ENCODE measurements around the gene HOXA5.

Gene HOXA5

DNA sequence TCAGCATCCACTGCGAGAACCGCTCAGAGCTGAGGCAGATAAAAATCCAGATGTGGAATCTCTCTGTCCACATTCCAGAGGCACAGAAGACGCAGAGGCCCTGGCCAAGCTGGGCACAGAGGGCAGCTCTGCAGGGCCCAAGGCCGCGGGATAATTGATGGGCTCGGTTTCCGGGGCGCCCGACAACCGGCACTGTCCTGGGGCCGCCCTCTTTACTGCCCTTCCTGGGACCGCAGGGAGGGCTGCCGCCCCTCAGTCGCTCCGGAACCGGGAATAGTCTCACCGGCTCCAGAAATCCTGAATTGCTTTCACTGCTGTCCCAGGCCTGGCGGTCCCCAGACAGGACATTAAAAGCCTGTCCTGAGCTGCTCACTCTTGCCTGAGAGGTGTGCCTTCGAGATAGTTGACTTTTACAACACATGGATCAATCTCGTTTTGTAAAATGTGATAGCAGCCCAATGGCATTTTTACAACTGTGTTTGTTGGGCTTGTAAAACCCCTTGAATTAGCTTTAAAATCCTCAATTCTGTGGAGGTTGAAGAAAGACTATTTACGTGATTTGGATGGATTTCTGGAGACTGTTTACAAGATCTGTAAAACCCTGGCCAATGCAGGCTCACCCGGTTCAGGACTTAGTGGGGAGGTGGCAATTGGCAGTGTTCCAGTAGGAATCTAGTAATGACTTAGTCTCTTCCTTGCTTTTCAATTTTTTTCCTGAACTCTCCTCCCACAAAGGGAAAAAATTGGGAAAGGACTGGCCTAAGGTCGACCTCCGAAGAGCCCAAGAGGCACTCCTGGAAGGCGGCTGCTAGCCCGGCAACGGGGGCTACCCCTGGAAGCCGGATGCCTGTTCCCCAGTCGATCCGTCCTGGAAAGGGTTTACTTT lies 5.5 kb upstream of the HOXA5 start:
- DNase-seq (ENCODE audit: low read depth, low spot score) = peak; percentile 28

DNA sequence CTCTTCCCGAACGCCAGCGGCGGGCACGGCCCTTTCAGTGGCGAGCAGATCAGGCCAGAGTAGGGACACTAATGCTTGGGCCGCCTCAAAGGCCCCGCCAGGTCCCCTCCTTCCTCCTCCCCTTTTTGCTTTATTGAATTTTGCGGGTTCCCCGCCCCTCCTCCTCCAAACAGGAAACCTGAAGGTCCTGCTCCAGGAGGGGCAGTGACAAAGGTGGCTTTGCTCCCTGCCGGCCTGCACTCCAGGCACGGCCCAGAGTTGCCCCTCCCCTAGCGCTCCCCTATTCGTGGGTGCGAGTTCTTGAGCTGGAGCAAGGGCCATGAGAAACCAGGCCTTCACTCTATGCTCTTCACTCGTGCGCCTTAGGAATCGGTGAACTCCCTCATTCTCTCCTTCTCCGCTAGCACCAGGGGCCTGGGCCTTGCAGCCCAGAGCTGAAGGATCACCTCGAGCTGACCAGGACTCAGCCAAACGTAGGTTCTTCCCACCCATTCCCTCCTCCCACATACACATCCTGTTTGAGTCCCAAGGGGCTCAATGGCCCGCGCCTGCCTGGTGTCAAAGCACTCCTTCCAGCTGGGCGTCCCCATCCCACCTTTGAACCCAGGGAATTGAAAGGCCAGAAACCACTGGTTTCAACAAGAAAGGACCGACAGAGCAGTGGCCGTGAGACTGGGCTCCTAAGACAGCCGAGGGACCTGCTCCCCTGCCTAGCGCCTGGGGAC lies 4.7 kb upstream of the HOXA5 start:
- peak; percentile 51 for DNase-seq (ENCODE audit: low read depth, low spot score)

DNA sequence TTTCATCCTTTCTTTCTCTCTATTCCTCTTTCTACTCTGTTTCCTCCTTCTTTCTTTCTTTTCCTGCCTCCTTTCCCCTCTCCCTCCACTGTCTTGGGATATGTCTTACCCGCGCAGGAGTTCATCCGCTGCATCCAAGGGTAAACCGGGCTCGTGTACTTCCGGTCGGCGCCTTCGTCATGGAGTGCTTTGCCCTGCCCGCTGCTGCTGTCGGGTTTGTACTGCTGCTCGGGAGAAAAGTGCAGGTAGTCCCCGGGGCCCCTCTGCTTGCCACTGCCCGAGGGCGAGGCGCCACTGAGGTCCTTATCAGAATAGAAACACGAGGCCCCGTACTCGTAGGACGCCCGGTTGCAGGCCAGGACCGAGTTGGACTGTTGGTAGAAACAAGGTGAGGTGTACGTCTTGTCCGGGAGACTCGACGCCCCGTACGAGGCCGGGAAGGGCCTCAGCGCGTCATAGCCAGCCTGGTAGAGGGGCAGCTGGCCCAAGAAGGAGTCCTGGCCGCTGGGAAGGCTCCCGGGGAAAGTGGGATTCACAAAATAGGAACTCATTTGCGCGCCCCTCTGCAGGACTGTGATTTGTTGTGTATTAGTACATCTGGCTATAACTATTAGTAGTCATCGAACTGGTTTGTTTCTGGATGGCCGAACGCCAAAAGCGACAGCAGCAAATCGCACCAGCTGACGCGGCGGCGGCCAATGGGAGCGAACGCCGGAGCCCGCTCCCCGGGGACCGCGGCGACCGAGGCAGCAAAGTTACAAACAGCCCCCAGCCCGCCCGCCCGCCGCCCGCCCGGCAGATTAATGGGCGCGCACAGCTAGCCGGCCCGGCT lies 3.9 kb upstream of the HOXA5 start, which contains the start of gene HOXA6:
Gene HOXA6 (minus strand): TSS at position 576 of the 832 bp plus-strand sequence. CDS start 25 bp downstream, at position 551.
- DNase-seq (ENCODE audit: low read depth, low spot score) = peak; percentile 58

DNA sequence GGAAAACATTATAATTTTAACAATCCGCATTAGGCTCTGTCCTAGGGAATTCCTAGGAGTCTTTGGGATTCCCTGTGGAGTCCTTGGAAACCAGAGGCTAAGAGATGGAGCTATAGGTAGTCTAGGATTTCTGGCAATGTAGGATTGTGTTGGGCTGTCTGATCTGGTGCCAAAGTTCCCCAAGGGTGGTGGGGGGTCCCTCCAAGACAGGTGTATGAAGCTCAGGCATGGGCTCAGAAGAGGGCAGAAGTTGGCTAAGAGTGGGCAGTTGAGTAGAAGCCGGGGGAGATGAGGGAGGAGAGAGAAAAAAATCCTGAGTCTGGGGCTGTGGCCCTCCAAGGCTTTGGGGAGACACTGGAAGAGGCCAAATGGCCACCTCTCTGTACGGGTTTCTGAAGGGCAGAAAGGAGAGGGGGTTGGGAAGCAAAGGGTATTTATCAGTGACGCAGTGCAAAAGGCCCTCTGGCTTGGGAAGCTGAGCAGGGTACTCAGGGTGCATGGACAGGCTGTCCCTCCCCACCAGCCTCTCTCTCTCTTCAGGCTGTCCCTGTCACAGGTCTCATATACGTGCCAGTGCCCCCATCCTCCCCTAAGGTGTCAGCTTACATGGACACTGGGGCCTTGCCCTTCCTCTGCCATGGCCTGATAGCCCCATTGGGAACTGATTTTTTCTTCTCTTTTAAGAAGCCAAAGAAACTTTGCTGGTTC lies 3.2 kb upstream of the HOXA5 start:
- no peak for DNase-seq (ENCODE audit: low read depth, low spot score)

DNA sequence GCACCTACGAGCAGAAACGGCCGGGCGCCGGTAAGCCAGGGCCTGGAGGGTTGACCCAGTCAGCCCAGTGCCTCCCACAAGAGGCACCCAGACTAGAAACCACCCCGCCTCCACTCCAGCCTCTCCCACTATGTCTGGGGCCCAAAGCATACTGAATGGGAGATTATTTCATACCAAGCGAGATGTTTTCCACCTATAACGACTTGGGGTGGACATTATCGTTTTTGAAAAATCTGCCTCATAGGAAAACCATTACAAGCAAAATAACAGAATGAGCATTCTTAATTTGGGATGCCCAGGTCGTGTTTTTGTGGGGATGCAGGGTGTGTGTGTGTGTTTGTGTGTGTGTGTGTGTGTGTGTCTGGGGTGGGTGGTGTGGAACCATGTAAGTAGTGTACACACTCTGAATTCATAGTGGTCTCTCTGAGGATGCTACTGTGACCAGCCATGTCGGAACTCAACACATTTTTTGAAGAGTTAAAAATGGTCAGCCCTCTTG lies 2.5 kb upstream of the HOXA5 start:
- no peak for DNase-seq (ENCODE audit: low read depth, low spot score)

DNA sequence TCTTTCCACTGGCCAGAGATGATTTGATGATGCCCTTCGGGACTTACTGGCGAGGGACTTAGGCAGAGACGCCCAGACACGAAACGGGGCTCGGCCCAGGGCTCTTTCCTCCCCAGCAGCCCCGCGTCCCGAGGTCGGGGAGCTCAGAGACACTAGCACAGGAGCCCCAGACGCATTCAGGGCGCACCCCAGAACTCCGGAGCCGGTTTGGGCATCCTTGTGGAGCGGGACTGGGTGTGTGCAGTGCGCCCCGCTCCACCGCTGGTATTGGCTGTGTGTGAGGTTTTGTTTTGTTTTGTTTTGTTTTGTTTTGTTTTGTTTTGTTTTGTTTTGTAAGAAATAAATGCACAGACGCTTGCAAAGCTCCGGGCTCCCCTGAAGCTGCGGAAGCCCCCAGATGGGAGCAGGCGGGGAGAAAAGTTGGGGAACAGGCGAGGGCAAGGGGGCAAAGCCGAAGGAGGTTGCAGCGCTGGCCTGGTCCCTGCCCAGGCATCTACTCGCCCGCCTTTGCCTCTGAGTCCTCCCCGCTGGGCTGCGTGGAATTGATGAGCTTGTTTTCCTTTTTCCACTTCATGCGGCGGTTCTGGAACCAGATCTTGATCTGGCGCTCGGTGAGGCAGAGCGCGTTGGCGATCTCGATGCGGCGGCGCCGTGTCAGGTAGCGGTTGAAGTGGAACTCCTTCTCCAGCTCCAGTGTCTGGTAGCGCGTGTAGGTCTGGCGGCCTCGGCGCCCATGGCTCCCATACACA lies 1.9 kb upstream of the HOXA5 start:
- DNase-seq (ENCODE audit: low read depth, low spot score) = peak; percentile 43

DNA sequence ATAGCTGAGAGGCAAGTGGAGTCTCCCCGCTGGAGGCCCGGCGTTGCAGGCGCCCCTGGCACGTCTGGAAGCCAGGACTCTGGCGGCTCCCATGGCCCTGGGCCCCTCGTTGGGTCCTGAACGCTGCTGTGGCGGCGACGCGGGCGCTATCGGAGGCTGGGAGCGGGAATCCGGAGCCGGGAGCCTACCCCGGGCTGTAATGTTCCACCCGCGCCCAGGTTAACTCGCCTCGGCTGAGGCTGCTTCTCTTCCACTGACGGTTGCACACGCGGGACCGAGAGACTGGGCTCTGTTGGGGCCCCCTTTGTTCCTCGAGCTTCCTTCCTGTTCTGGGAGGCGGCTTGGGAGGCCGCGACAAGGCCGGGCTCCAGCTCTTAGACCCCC lies 1.3 kb upstream of the HOXA5 start:
- DNase-seq (ENCODE audit: low read depth, low spot score) = peak; percentile 45

DNA sequence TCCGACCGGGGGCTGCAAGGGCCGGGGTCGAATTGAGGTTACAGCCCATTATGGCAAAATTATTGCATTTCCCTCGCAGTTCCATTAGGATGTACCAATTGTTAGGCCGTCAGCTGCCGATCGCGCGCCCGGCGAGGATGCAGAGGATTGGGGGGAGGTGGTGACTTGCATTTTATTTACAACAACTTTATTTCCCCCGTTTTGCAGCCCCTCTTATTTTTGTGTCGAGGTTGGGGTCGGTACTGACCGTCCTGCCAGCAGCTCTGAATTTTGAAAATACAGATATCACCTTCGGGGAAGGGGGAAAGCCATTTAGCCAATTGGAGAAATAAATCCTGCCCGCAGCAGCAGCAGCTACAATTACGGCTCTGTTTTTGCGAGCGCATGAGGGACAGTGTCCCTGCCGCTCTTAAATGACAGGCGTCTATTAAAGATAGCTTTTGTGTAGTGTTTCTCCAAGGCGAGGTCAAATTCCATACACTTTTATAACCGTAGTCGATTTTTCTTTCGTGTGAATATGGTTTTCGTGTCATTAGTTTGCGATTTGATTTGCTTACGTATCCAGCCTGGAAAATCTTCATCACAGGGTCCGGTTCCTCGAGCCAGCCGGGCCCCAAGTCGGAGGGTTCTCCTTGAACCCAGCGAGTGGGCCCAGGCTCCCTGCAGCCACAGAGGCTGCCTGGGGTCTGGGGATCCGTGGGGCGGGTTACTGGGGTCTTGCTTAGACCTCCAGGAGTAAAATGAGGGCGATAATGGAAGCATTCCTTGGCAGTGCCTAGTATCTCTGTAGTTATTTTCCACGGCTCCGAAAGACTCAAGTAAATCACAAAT lies 684 bp upstream of the HOXA5 start:
- DNase-seq (ENCODE audit: low read depth, low spot score) = peak; percentile 24

DNA sequence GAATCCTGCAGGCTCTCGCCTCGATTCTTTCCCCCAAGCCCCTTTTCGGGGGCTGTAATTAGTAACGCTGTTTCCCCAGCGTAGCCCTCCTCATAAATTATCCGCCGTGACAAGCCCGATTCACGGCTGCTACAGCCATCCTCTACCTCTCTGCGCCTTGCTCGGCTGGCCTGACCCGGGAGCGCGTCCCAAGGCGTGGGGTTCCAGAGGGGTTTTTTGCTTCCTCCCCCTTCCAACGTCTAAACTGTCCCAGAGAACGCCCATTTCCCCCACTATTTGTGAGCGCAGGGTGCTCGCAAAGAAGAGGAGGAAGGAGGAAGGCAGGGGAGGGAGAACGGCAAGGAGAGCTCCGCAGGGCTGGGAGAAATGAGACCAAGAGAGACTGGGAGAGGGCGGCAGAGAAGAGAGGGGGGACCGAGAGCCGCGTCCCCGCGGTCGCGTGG lies 880 bp downstream of the HOXA5 start:
- DNase-seq (ENCODE audit: low read depth, low spot score) = no peak

DNA sequence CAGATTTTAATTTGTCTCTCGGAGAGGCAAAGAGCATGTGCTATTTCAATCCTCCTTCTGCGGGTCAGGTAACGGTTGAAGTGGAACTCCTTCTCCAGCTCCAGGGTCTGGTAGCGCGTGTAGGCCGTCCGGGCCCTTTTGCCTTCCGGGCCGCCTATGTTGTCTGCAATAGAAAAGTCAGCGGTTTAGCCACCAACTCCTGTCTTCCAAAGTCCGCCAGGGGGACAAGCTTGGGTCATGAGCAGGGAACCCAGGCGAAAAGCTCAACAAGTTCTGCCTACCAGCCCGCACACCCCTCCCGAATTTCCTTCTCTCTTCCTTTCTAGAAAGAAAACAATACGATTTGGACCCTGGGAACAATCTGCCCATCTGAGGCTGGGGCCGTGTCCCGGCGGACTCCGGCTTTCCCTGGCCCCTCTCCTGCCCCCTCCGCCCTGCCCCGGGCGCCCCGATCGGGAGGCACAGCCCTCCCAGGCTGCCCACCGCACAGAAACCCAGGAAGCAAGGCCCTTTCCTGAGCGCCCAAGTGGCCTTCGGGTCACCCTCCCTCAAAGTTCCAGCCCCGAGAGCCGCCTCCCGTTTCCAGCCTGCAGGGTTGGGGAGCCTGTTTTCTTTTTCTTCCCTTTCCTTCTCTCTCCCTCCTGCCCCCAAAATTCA lies 1.4 kb downstream of the HOXA5 start:
- peak; percentile 83 for DNase-seq (ENCODE audit: low read depth, low spot score)

DNA sequence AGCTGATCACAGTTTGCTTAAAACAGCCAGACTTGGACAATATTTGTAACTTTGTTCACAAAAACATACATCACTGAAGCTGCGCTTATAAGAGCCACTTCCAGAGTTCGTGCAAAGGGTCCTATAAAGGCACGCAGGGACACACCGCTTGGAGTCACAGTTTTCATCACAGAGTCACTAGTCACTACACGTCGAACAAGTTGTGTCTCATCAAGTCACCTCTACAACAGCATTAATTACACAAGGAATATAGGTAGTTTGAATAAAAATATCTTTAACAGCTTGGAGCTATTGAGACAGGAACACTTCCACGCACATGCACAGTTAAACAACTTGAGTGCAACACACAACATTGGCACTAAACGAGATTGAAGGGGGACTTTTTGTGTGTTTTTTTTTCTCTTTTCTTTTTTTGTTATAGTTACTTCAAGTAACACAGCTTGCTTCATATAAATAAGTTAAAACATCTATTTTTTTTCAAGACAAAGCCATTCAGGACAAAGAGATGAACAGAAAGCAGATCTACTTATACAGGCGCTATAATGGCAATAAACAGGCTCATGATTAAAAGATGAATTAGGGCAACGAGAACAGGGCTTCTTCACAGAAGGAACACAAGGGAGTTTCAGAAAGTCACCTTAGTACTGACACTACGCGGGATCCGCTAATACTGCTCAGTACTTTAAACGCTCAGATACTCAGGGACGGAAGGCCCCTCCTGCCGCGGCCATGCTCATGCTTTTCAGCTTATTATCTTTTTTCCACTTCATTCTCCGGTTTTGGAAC lies 2.2 kb downstream of the HOXA5 start:
- no peak for DNase-seq (ENCODE audit: low read depth, low spot score)

DNA sequence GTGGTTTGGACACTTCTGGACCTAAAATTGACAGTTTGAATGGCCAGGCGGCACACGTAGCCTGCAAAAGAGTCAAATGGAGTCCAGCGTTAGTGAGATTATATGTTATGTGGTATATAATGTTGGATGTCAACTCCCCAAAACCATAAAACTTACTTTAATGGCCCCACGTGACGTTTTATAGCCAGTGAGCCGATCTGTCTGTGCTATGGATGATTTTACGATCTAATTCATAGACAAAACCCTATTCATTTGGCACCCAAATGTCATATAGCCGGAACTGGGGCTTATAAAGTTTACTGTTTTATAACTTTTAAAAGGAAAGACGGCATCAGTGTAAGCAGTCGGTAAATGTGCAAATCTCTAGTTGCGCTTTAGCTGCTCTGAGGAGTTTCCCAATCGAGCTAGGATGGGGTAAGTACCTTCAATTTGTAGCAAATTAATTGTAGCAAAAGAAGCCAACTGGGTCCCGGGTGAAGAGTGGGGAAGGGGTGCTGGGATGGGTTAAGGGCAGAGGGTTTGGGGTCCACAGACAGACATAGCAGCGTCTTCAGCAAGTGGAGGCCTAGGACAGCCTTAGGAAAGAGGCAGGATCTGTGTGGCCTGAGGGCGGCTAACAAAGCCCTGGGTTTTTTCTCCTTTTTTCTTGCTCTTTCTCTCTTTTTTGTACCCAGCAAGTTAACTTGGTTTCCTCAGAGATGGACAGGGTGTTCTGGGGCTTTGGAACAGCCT lies 3.2 kb downstream of the HOXA5 start:
- DNase-seq (ENCODE audit: low read depth, low spot score) = no peak

DNA sequence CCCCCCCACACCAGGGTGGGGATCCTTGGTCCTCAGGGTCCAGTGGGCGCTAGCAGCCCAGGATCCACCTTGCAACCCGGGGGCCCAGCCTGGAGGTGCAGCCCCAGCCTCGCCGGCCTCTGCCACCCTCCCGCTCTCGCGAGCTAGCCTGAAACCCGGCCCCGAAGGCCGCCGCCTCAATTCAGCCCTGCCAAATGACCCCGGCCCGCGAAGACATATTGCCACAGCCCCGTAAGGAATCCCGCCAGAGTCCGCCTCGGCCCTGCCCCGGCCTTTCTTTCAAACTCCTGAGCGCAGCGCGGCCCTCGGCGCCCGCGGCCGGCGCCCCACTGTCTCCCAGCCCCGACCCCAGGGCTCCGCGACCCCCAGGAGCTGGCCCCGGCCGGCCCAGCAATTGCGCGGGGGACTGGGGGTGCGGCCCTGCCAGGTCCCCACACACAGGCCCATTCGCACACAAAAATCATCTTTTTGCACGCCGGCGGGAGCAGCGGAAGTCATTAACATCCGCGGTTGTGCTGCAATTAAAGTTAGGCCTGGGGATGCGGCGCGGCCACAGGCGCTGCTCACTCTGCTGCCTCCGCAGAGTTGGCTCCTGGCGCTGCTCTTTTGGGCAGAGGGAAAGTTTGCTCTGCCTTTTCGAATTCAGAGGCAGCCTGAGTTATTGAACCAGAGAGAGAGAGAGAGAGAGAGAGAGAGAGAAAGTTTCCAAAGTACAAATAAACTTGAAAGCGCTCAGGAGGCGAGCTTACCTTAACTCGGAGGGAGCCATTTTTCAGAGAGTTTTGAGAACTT lies 4.0 kb downstream of the HOXA5 start:
- peak; percentile 68 for DNase-seq (ENCODE audit: low read depth, low spot score)

DNA sequence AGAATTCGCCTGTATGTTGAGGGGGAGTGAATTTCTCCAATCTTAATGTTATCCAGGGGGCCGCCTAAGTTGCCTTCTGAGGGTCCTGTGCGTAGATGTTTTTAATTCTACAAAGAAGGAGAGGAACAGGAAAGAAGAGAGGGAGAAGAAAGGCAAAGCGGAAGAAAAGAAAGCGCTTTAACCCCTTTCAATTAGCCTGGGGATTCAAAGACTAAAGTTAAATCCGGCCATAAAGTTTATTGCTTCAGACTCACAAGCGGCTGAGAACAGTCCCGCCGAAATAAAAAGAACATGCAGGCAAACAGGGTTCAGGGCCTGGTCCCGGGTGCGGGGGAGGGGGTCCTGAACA lies 4.5 kb downstream of the HOXA5 start:
- DNase-seq (ENCODE audit: low read depth, low spot score) = peak; percentile 61

DNA sequence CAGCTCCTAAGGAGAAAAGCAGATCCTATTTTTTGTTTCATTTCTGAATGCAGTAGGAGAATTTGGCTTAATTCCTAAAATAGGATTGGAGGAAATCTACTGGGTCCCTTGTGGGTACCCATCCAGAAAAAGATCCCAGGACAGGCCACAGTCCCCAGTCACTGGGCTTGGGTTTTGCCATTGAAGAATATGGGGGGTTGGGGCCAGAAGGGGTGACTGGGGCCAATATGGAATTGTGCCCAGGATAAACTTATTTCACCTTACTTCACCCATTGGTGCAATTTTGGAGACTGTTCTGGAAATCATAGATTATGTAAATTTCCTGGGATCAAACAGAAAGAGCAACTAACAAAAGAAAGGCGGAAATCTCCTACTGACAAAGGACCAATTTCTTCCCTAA lies 5.0 kb downstream of the HOXA5 start:
- DNase-seq (ENCODE audit: low read depth, low spot score) = no peak

DNA sequence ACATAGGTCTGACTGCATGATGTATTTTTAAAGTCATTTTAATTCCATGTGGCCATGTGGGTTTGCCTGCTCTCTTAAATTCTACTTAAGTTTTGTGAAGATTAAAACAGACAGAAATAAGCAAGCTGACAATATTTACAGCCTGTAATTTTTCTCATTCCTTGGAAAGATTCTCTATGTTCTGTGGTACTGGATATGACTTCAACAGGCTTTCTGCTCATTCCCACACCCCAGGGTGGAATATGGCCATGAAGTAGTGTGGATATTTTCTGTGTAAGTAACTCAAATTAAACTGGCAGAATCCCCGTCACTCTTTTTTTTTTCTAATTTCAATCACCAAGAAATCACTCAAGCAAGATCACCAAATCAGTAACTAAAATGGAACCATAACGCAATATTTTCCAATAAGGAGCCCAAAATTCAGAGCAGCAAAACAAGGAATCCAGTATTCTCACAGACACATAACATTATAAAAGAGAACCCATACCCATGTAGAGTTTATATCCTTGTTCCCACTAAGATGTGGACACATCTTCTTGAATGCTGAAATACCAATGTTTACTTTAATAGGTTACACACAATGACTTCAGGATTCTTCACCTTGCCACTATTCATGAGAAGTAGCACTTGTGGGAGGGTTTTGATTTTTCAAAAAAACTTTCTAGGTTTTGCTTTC lies 5.7 kb downstream of the HOXA5 start:
- no peak for DNase-seq (ENCODE audit: low read depth, low spot score)
